Measurements from ENCODE around the gene PTPRK.

The PTPRK gene

GRCh38 chr6:128483472-128484135 is 36.8 kb downstream of the PTPRK start:
- no peak for TF ChIP-seq CTCF (IDR thresholded peaks at IDR 0.05; ENCODE audit: control insufficient read depth, insufficient read depth, low read depth, low read length, missing control alignments)
- no peak for DNase-seq (ENCODE audit: low read depth)
- H3K4me3 ChIP-seq (ENCODE audit: control insufficient read depth, low read depth, low read length), result no peak overlapping the region

GRCh38 chr6:128482642-128483041 is 37.8 kb downstream of the PTPRK start:
- TF ChIP-seq CTCF (IDR thresholded peaks at IDR 0.05; ENCODE audit: control insufficient read depth, insufficient read depth, low read depth, low read length, missing control alignments), result no peak
- H3K4me3 ChIP-seq (ENCODE audit: control insufficient read depth, low read depth, low read length), result no peak overlapping the region
- no peak for DNase-seq (ENCODE audit: low read depth)

- H3K4me3 ChIP-seq (ENCODE audit: control insufficient read depth, low read depth, low read length), result no peak overlapping the region
- TF ChIP-seq CTCF (IDR thresholded peaks at IDR 0.05; ENCODE audit: control insufficient read depth, insufficient read depth, low read depth, low read length, missing control alignments), result no peak
- no peak for DNase-seq (ENCODE audit: low read depth)
Observed at GRCh38 chr6:128479991-128480390, 40.4 kb downstream of the PTPRK start.

- TF ChIP-seq CTCF (IDR thresholded peaks at IDR 0.05; ENCODE audit: control insufficient read depth, insufficient read depth, low read depth, low read length, missing control alignments), result no peak
- H3K4me3 ChIP-seq (ENCODE audit: control insufficient read depth, low read depth, low read length), result no peak overlapping the region
- no peak for DNase-seq (ENCODE audit: low read depth)
Observed at GRCh38 chr6:128479048-128479666, 41.2 kb downstream of the PTPRK start.

- DNase-seq (ENCODE audit: low read depth), result no peak
- no peak for TF ChIP-seq CTCF (IDR thresholded peaks at IDR 0.05; ENCODE audit: control insufficient read depth, insufficient read depth, low read depth, low read length, missing control alignments)
- H3K4me3 ChIP-seq (ENCODE audit: control insufficient read depth, low read depth, low read length), result no peak overlapping the region
Observed at GRCh38 chr6:128478230-128479047, 42.0 kb downstream of the PTPRK start.

GRCh38 chr6:128474933-128475332 is 45.5 kb downstream of the PTPRK start:
- no peak for TF ChIP-seq CTCF (IDR thresholded peaks at IDR 0.05; ENCODE audit: control insufficient read depth, insufficient read depth, low read depth, low read length, missing control alignments)
- no peak for DNase-seq (ENCODE audit: low read depth)

More at GRCh38 chr6:128474933-128475332, 45.5 kb downstream of the PTPRK start:
- H3K4me3 ChIP-seq (ENCODE audit: control insufficient read depth, low read depth, low read length), result no peak overlapping the region
